Adrenal gland (tissue), 19 donors: ENCODE measurements around the gene DCD. TPM values are rescaled to one million over a fixed set of nuclear protein-coding genes. Genes with fewer than 3 reads are reported as not detected.

ENCODE experiments used
- DNase-seq, 7 donors: peaks; one replicate each; pipeline ENCODE4 v3.0.0-alpha.2; 2019 to 2020
- H3K27ac ChIP-seq, 5 donors: fragments of 200-600 bp; sonication (generic) in 4 of 5; 1 replicate in 3 of 5; 2 replicates in 2 of 5; pipeline versions ENCODE4 v1.5.1 to v1.8.0; 2016 to 2020; ENCODE audit warnings: mild to moderate bottlenecking in 1 of 5
- H3K27me3 ChIP-seq: fragments of 200-600 bp; 2 replicates; pipeline ENCODE4 v1.8.0; 2021
- H3K36me3 ChIP-seq, 2 donors: fragments of 200-600 bp; replicated peaks in 1 of 2; 1 replicate in 1 of 2; 2 replicates in 1 of 2; pipeline versions ENCODE4 v1.5.1 to v1.8.0; 2018 to 2022
- H3K4me1 ChIP-seq, 2 donors: fragments of 200-600 bp; replicated peaks in 1 of 2; 1 replicate in 1 of 2; 2 replicates in 1 of 2; pipeline versions ENCODE4 v1.5.1 to v1.8.0; 2018 to 2021
- H3K4me3 ChIP-seq, 4 donors: fragments of 200-600 bp; sonication (generic) in 3 of 4; one replicate each; pipeline ENCODE4 v1.5.1; 2016 to 2018
- H3K9me3 ChIP-seq, 3 donors: fragments of 200-600 bp; sonication (generic) in 1 of 3; replicated peaks in 1 of 3; 1 replicate in 2 of 3; 2 replicates in 1 of 3; pipeline versions ENCODE4 v1.5.1 to v1.8.0; 2016 to 2021
- CTCF ChIP-seq, 6 experiments: fragments of 450-650 bp in 4 of 6; fragments of 200-600 bp in 2 of 6; sonication (generic) in 1 of 6; IDR thresholded peaks; 1 replicate in 5 of 6; 2 replicates in 1 of 6; pipeline versions ENCODE4 v1.5.1 to v1.8.0; 2016 to 2021; ENCODE audit warnings: antibody characterized with exemption in 6 of 6, mild to moderate bottlenecking in 2 of 6, moderate library complexity in 1 of 6
- POLR2A ChIP-seq, 2 donors: fragments of 450-650 bp; IDR thresholded peaks; one replicate each; pipeline ENCODE4 v1.6.1; 2017; ENCODE audit warnings: antibody characterized with exemption in 2 of 2, mild to moderate bottlenecking in 2 of 2, moderate library complexity in 1 of 2
- WGBS, 4 donors: extraction: QIAGEN DNeasy Blood & Tissue Kit in 2 of 4; methylation state at CpG; one replicate each; pipeline versions ENCODE4 v1.1.5 to v1.1.7; 2013 to 2017; 5-methylcytosine and 5-hydroxymethylcytosine counted together
- intact Hi-C, 2 donors: fragments of 100-400 bp; cut with DNase I; formaldehyde crosslinking; loops; one replicate each; pipeline versions ENCODE4 v1.14.1 to v1.15.0; 2022 to 2023
- long read RNA-seq, 10 donors: library from polyadenylated mRNA in 3 of 10; unstranded in 2 of 10; stranded (forward) in 1 of 10; transcript quantifications; one replicate each; pipeline ENCODE4 v2.0.0 and lab custom pipeline, GENCODE V29; 2021 to 2026
- polyA plus RNA-seq, 3 donors: library from polyadenylated mRNA; stranded (reverse); fragments of 200-250 nt in 2 of 3; fragments of 350-450 nt in 1 of 3; fragmentation: Illumina TruSeq in 1 of 3; extraction: RNeasy Lipid Tissue Mini Kit (QIAGEN cat#74804) in 1 of 3; gene quantifications; one replicate each; pipeline ENCODE4 v1.2.3, GENCODE V29; 2013 to 2014
- total RNA-seq, 9 donors: library from RNA; depleted of rRNA in 4 of 9; stranded (reverse); fragments of >200 nt in 4 of 9; fragments of 120-200 nt in 1 of 9; fragmentation: NEBNext Ultra II Directional in 1 of 9; extraction: Animal tissue kit (Norgen Biotek cat#: 25700) in 1 of 9; gene quantifications; one replicate each; pipeline versions ENCODE4 v1.1.0 to v1.2.4, GENCODE V29; 2013 to 2023
- donor health status: healthy with polysubstance abuse.
- donor health status: Bipolar disorder and iron deficiency.
- donor health status: DM: yes; HTN: yes; CAD: no.
- donor health status: DM: no; HTN: no; CAD: no.
- donor health status: DM: no; HTN: no; CAD: no.
- donor health status: DM: yes; HTN: yes; CAD: no.

DCD gene
- not detected for total RNA-seq
- not detected for polyA plus RNA-seq
- long read RNA-seq, donor 1: 0 reads
- long read RNA-seq, donor 2: 0 reads
- long read RNA-seq, donor 3: 0 reads
- long read RNA-seq, donor 4: 0 reads
- long read RNA-seq, donor 5: 0 reads
- long read RNA-seq, donor 6: 0 reads
- long read RNA-seq, donor 7: 0 reads
- long read RNA-seq, donor 8: 0 reads
- long read RNA-seq, donor 9: 0 reads
- long read RNA-seq, donor 10: 0 reads

GRCh38 chr12:54648265-54648664 is at the start of gene DCD:
DCD (minus strand) TSS chr12:54648365; CDS start chr12:54648303, 62 bp downstream.
- Histone ChIP-seq H3K36me3 (no peaks in the 10 kb centered on the region), H3K27ac (no peak within 1 kb of the TSS), H3K9me3 (no peaks in the 10 kb centered on the region), H3K4me1 (no peaks in the 10 kb centered on the region), H3K27me3 (no peaks in the 10 kb centered on the region), H3K4me3 (no peak within 1 kb of the TSS)
- 60 to 91% (median 82%) methylated on average over 2 of the region's 2 CpGs for WGBS, 4 donors
- intact Hi-C loops: no loop called here
- TF ChIP-seq POLR2A (IDR thresholded peaks at IDR 0.05) (no peak), CTCF (IDR thresholded peaks at IDR 0.05) (no peak)
- no peak for DNase-seq

- H3K36me3 ChIP-seq: no peaks in the 10 kb centered on the region
- intact Hi-C loops: no loop called here
- H3K4me1 ChIP-seq: no peaks in the 10 kb centered on the region
- H3K4me3 ChIP-seq: no peak overlapping the region
- H3K9me3 ChIP-seq: no peaks in the 10 kb centered on the region
- 50 to 60% (median 53%) methylated on average over 1 of the region's 1 CpG for WGBS, 4 donors
- H3K27ac ChIP-seq: no peak overlapping the region
- TF ChIP-seq CTCF (IDR thresholded peaks at IDR 0.05): no peak
- TF ChIP-seq POLR2A (IDR thresholded peaks at IDR 0.05): no peak
- no peaks in the 10 kb centered on the region for H3K27me3 ChIP-seq
- no peak for DNase-seq
Measured at GRCh38 chr12:54697851-54698250, 49.7 kb upstream of the DCD start.

GRCh38 chr12:54692353-54692752 is 44.2 kb upstream of the DCD start:
- DNase-seq: no peak
- 40 to 61% (median 54%) methylated on average over 2 of the region's 2 CpGs for WGBS, 4 donors
- H3K36me3 ChIP-seq: no peaks in the 10 kb centered on the region
- H3K27me3 ChIP-seq: no peaks in the 10 kb centered on the region
- H3K27ac ChIP-seq: no peak overlapping the region
- H3K4me1 ChIP-seq: no peaks in the 10 kb centered on the region
- intact Hi-C loops: no loop called here
- no peaks in the 10 kb centered on the region for H3K9me3 ChIP-seq
- TF ChIP-seq CTCF (IDR thresholded peaks at IDR 0.05) (no peak), POLR2A (IDR thresholded peaks at IDR 0.05) (no peak)
- H3K4me3 ChIP-seq: no peak overlapping the region

- 64 to 81% (median 69%) methylated on average over 2 of the region's 2 CpGs for WGBS, 4 donors
- intact Hi-C loops: no loop called here
- H3K9me3 ChIP-seq: no peaks in the 10 kb centered on the region
- H3K27me3 ChIP-seq: no peaks in the 10 kb centered on the region
- TF ChIP-seq POLR2A (IDR thresholded peaks at IDR 0.05): no peak
- TF ChIP-seq CTCF (IDR thresholded peaks at IDR 0.05): no peak
- no peak overlapping the region for H3K27ac ChIP-seq
- no peak for DNase-seq
- H3K4me3 ChIP-seq: no peak overlapping the region
- H3K36me3 ChIP-seq: no peaks in the 10 kb centered on the region
- H3K4me1 ChIP-seq: no peaks in the 10 kb centered on the region
Measured at GRCh38 chr12:54689984-54690383, 41.8 kb upstream of the DCD start.
